Measurements from ENCODE around the gene ALOX12B.
"Not testable (repeated sequence)": the region's sequence is repeated elsewhere in the genome, so short reads cannot be mapped to it uniquely, and the experiment has no call there.

ALOX12B gene

GRCh38 chr17:8118769-8119580 is 31.5 kb upstream of the ALOX12B start:
- DNase-seq (ENCODE audit: low read depth), result peak; percentile 77

DNA sequence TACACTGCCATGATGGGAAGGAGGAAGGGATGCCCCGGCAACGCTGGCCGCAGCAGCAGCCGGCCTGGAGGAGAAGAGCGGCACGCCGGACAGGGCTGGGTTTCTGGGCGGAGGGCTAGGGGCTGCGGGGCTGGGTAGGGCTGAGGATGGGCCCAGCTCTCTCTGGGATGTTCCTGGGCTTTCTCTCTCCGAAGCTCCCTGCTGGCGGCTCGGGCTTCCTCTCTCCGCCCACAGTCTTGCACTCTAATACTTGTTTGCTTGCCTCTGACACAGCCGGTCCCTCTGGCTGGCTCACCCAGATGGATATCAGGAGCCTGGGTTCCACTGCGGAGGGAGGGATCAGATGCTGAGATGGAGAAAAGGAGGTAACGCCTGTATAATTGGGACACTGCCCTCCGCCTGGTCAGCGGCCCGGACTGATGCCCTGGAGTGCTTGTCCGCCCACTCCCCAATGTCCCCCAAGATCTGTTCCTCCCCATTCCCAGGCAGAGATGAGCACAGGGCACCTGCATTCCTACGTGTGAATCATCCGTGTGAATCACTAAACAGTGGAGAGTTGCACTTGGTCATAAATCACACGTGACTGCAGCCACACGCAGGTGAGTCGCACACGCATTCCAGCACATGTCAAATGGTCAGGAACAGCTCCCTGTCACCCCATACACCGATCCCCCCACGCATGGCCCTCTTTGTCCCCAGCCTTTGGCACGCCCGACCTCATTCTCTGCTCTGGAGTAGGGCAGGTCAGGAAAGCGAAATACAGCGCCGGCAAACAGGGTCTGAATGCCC is 30.7 kb upstream of the ALOX12B start, which contains the start of gene ALOXE3:
Gene ALOXE3 (minus strand): TSS at position 535 of the 789 bp plus-strand sequence. CDS start 524 bp downstream, at position 11.
- no peak for DNase-seq (ENCODE audit: low read depth)

- DNase-seq (ENCODE audit: low read depth), result no peak
Measured at GRCh38 chr17:8117367-8117979, 30.0 kb upstream of the ALOX12B start.

DNA sequence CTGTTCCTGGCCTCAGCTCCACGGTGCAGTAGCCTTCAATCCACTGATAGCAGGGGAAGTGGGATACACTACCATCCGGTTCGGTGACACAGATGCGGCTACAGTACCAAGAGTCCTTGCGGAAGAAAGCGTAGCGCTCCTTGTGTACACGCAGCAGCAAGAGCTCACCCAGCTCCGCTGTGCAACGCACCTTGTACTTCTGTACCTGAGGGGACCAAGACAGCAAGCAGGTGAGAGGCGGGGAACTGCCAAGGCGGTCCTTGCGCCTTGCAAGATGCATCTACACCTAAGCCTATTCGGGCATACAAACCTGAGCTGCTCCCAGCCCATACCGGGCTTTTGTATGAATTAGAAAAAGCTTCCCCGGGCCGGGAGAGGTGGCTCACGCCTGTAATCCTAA is 29.3 kb upstream of the ALOX12B start:
- no peak for DNase-seq (ENCODE audit: low read depth)

DNA sequence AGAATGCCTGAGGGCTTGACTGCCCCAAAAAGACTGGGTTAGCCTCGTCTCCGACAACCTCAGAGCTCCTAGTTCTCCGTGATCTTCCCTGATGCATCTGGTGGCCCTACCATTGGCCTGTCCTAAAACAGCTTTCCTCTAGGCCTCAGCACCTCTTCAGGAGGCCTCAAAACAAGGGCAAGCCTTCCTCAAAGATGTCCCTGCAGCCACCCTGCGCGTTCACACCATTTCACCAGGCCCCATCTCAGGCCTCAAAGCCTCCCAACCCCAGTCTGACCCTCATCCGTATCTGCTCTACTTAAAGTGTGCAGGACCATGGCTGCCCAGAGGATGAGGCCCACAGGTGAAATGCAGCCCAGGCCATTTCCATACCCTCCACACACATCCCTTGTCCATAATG is 23.4 kb upstream of the ALOX12B start:
- DNase-seq (ENCODE audit: low read depth), result no peak

DNA sequence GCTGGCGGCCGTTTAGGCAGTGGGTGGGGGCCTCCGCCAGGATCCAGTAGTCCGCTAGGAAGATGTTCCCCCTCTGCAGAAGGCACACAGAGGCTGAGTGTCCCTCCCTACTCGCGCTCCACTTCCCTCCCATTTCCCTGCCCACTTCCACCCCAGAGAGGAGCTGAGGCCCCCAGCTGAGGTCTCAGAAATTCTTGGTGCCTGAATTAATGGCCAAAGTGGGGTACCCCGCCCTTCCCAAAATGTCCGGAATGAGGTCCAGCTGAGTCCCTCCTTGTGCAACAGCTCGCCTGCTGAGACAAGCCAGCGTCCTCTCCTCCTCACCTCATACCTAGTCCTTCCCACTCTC is 22.9 kb upstream of the ALOX12B start:
- no peak for DNase-seq (ENCODE audit: low read depth)

GRCh38 chr17:8109661-8110455 is 22.3 kb upstream of the ALOX12B start:
- DNase-seq (ENCODE audit: low read depth), result peak; percentile 73

DNA sequence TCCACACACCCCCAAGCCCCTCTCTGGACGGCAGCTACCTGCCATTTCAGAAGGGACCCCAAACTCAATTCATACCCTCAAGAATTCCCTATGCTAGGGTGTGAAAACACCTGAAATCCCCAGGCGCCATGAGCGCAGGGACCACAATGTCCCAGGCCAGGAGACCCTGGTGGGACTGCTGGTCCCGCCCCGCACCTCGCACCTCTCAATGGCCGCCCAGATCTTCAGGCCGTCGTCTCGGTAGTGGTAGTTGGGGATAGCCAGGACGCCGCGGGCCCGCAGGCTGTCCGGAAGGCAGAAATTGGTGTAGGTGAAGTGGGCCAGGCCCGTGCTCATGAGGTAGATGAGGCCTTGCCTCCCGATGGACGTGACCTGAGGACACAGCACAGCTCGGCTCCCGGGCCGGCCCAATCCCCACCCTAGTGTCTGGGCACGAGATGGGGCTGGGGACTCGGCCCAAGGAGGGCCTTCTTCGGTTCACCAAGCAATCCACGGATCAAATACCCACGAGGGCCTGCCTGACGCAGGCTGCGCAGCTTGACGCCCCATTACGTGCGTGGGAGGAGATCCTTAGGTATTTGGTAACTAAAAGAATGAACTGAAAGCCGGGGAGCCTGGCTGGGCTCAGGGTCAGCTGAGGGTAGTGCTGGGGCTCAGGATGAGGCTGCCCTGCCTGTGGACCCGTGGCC is 21.6 kb upstream of the ALOX12B start:
- DNase-seq (ENCODE audit: low read depth), result no peak

GRCh38 chr17:8106980-8107379 is 19.5 kb upstream of the ALOX12B start:
- DNase-seq (ENCODE audit: low read depth), result not testable (repeated sequence)

DNA sequence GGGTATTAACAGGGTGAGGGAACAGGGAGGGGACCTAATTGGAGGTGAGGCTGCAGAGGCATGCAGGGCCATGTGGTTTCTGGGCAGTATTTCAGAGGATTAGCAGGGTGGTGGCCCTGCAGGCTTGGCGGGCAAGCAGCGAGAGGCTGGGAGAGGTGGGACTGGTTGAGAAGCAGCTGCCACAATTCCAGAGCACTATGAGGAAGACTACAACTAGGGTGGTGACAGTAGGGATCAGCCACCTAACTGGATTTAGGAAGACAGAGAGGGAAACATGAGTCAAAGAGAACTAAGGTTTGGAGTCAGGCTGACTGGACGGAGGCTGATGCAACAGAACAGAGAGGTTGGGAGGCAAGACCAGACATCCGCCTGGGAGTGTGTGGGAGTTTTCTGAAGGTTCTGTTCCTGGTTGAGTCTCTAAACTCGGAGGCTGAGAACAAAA is 18.5 kb upstream of the ALOX12B start:
- DNase-seq (ENCODE audit: low read depth), result no peak

- no peak for DNase-seq (ENCODE audit: low read depth)
Measured at GRCh38 chr17:8104911-8105310, 17.4 kb upstream of the ALOX12B start.

GRCh38 chr17:8103549-8103948 is 16.0 kb upstream of the ALOX12B start:
- no peak for DNase-seq (ENCODE audit: low read depth)

DNA sequence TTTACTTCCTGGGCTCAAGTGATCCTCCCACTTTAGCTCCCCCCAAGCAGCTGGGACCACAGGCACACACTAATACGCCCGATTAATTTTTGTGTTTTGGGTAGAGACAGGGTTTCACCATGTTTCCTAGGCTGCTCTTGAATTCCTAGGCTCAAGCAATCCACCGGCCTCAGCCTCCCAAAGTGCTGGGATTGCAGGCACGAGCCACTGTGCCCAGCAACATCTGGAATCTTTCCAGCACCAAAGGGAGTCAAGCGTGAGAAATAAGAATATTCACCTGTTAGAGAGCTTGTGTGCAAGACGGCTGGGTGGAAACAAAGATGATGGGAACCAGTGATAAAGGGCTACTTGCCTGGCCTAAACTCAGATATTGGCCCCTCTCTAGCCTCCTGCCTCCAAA is 14.2 kb upstream of the ALOX12B start:
- DNase-seq (ENCODE audit: low read depth), result no peak

GRCh38 chr17:8100763-8101162 is 13.2 kb upstream of the ALOX12B start:
- DNase-seq (ENCODE audit: low read depth), result no peak

GRCh38 chr17:8100111-8100510 is 12.6 kb upstream of the ALOX12B start:
- no peak for DNase-seq (ENCODE audit: low read depth)

GRCh38 chr17:8096541-8096940 is 9.0 kb upstream of the ALOX12B start:
- DNase-seq (ENCODE audit: low read depth), result no peak

DNA sequence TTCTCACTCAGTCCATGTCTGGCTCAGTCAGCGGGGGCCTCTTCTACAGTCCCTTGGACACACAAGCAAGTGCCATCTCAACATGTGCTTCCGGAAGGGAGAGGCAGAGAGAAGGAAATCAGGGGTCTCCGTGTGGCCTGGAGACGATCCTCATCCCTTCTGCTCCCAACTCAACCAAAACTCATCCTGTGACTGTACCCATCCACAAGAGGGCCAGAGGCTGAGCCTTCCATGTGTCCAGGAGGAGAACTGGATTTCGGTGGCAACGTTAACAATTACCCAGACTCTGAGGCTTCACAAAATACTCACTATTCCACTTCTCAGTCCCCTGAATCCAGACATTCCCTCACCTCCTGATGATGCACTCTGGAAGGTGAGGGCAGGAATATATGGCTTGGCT is 7.8 kb upstream of the ALOX12B start:
- no peak for DNase-seq (ENCODE audit: low read depth)

DNA sequence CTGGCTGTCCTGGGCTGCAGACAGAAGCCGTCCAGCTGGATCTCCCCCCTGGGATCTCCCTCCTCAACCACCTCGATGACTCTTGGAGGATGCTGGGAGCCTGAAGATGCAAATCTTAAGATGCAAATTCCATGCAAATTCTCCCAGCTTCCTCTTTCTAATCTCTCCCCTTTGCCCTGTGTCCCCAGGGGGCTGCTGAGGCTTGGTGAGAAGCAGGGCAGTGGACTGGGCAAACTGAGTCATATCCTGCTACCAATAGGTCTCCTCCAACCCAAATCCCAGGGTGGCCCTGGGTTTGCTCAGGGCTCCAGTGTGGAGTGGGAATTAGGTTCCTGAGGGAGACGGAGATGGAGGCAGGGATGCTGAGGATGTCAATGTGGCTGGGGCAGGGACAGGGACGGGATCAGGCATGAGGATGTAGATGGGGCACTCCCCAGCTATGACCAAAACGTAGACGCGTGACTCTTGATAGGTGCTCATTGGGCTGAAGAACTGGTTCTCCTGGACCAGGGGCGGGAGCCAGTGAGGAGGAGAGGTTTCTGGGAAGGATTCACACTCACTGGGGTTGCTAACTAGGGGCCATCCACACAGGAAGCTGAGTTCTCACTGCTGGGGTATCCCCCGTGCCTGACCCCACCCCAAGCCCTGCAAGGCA is 3.6 kb upstream of the ALOX12B start:
- no peak for DNase-seq (ENCODE audit: low read depth)

GRCh38 chr17:8089728-8090127 is 2.2 kb upstream of the ALOX12B start:
- DNase-seq (ENCODE audit: low read depth), result no peak

GRCh38 chr17:8087952-8088230 is 375 bp upstream of the ALOX12B start:
- DNase-seq (ENCODE audit: low read depth), result no peak

DNA sequence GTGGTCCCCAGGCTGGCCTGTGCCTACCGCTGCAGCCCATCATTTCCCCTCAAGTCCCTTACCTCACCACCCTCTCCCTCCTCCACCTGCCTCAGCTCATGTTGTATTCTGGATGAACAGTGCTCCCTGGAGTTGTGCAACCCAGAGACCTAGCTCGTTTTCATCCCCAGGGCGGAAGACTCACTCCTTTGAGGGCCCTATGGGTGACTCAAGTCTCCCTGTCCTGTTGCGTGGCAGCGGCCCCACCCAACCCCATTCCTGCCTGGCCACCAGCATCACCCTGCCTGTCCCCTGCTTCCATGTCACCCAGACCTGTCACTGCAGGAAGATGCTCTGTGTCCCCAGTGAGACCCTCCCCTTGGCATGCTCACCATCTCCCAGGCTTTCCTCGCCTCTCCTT is 3.3 kb downstream of the ALOX12B start:
- no peak for DNase-seq (ENCODE audit: low read depth)

Measured in activated T-helper 9 cell treated with anti-CD3 and anti-CD28 coated beads, Interleukin-2, amount 50 U/mL, for 16 hours (primary cell).